Thyroid gland (tissue), 4 donors: ENCODE data around the gene SCP2D1. TPM values are rescaled to one million over a fixed set of nuclear protein-coding genes. Genes with fewer than 3 reads are reported as not detected.
"Not testable (repeated sequence)": the region's sequence is repeated elsewhere in the genome, so short reads cannot be mapped to it uniquely, and the experiment has no call there.

ENCODE experiments used
- DNase-seq, 2 donors: peaks; one replicate each; pipeline ENCODE4 v3.0.0-alpha.2; 2019
- H3K27ac ChIP-seq, 3 donors: fragments of 200-600 bp; sonication (generic); 1 replicate in 2 of 3; 2 replicates in 1 of 3; pipeline ENCODE4 v1.5.1; 2016 to 2019; ENCODE audit warnings: mild to moderate bottlenecking in 1 of 3, moderate library complexity in 1 of 3
- H3K27me3 ChIP-seq: fragments of 200-600 bp; sonication (generic); one replicate; pipeline ENCODE4 v1.5.1; 2019
- H3K36me3 ChIP-seq, 2 donors: fragments of 200-600 bp; sonication (generic); one replicate each; pipeline ENCODE4 v1.5.1; 2016 to 2019
- H3K4me1 ChIP-seq, 2 donors: fragments of 200-600 bp; sonication (generic); one replicate each; pipeline ENCODE4 v1.5.1; 2017 to 2019
- H3K4me3 ChIP-seq, 3 donors: fragments of 200-600 bp; sonication (generic); replicated peaks in 1 of 3; 1 replicate in 2 of 3; 2 replicates in 1 of 3; pipeline ENCODE4 v1.5.1; 2016; ENCODE audit warnings: mild to moderate bottlenecking in 1 of 3
- H3K9me3 ChIP-seq: fragments of 200-600 bp; sonication (generic); one replicate; pipeline ENCODE4 v1.5.1; 2017
- CTCF ChIP-seq, 6 experiments: fragments of 200-600 bp in 3 of 6; fragments of 450-650 bp in 3 of 6; sonication (generic) in 3 of 6; IDR thresholded peaks; one replicate each; pipeline ENCODE4 v1.5.1; 2016 to 2019; ENCODE audit warnings: antibody characterized with exemption in 6 of 6, mild to moderate bottlenecking in 2 of 6, inconsistent platforms in 1 of 6, moderate library complexity in 1 of 6
- POLR2A ChIP-seq, 2 donors: fragments of 450-650 bp; IDR thresholded peaks; one replicate each; pipeline ENCODE4 v1.6.1; 2017; ENCODE audit warnings: antibody characterized with exemption in 2 of 2, mild to moderate bottlenecking in 2 of 2, moderate library complexity in 1 of 2
- WGBS, 2 donors: methylation state at CpG; one replicate each; pipeline ENCODE4 v1.1.5; 2017; 5-methylcytosine and 5-hydroxymethylcytosine counted together
- intact Hi-C: fragments of 100-400 bp; cut with DNase I; formaldehyde crosslinking; loops from one replicate; pipeline ENCODE4 v1.15.1; 2023
- total RNA-seq, 4 donors: library from RNA; depleted of rRNA; stranded (reverse); fragments of >200 nt; gene quantifications; one replicate each; pipeline ENCODE4 v1.2.3, GENCODE V29; 2016

SCP2D1 gene
- total RNA-seq, 4 donors from 2014 or later: not detected

DNA sequence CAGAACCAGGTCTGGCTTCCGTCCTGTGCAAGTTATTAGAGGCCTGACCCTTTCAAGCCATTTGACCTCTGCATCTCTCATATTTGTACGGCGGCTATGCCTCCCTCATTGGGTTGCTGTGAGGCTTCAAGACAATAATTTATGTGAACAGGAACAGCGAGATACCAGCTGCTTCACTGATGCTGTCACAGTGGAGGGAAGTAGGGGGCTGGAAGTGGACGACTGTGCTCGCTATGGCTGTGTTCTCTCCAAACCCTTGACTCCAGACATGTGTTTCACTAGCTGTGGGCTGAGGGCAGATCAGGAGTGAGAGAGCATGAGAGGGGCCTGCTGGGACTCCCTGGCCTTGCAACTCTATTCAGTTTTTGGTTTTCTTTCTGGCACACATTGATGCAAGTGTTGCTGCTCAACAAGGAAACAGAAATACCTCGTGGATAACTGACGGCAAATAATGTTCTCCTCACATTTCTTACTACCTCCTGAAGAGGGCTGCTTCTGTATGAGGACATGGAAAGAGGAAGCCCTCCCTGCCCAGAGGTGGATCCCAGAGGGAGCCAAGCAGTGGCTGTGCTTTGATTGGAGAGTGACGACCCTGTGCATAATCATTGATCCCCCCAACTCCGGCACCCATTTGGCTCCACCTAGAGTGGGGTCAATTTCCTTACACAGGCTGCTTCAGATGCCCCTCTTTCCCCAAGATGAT is 34.7 kb upstream of the SCP2D1 start:
- Histone ChIP-seq H3K4me1 (no peaks in the 10 kb centered on the region), H3K4me3 (no peak overlapping the region), H3K27ac (no peak overlapping the region), H3K9me3 (no peaks in the 10 kb centered on the region), H3K27me3 (no peaks in the 10 kb centered on the region), H3K36me3 (no peaks in the 10 kb centered on the region)
- WGBS, 2 donors: 64 to 73% methylated on average over 10 of the region's 10 CpGs
- intact Hi-C loops: no loop called here
- no peak for DNase-seq
- no peak for TF ChIP-seq POLR2A (IDR thresholded peaks at IDR 0.05)
- no peak for TF ChIP-seq CTCF (IDR thresholded peaks at IDR 0.05)

- no peak for DNase-seq
- 90 to 96% methylated on average over 9 of the region's 9 CpGs for WGBS, 2 donors
- Histone ChIP-seq H3K9me3 (no peaks in the 10 kb centered on the region), H3K27me3 (no peaks in the 10 kb centered on the region), H3K4me3 (no peak overlapping the region), H3K36me3 (no peaks in the 10 kb centered on the region), H3K27ac (no peak overlapping the region), H3K4me1 (no peaks in the 10 kb centered on the region)
- no peak for TF ChIP-seq POLR2A (IDR thresholded peaks at IDR 0.05)
- TF ChIP-seq CTCF (IDR thresholded peaks at IDR 0.05): no peak
- intact Hi-C loops: no loop called here
These were observed 33.0 kb upstream of the SCP2D1 start for GRCh38 chr20:18780385-18781130.

- H3K4me1 ChIP-seq: no peaks in the 10 kb centered on the region
- no peaks in the 10 kb centered on the region for H3K9me3 ChIP-seq
- no peak for TF ChIP-seq POLR2A (IDR thresholded peaks at IDR 0.05)
- no peak for TF ChIP-seq CTCF (IDR thresholded peaks at IDR 0.05)
- H3K4me3 ChIP-seq: no peak overlapping the region
- H3K36me3 ChIP-seq: no peaks in the 10 kb centered on the region
- H3K27me3 ChIP-seq: no peaks in the 10 kb centered on the region
- no peak overlapping the region for H3K27ac ChIP-seq
- intact Hi-C loops: no loop called here
- WGBS, 2 donors: 87 to 90% methylated on average over 3 of the region's 3 CpGs
- DNase-seq: no peak
These were observed 32.1 kb upstream of the SCP2D1 start for GRCh38 chr20:18781509-18781908.

GRCh38 chr20:18783385-18783959 is 30.1 kb upstream of the SCP2D1 start:
- Histone ChIP-seq H3K27me3 (no peaks in the 10 kb centered on the region), H3K36me3 (no peaks in the 10 kb centered on the region), H3K9me3 (no peaks in the 10 kb centered on the region), H3K4me1 (no peaks in the 10 kb centered on the region), H3K27ac (no peak overlapping the region), H3K4me3 (no peak overlapping the region)
- 83 to 86% methylated on average over 5 of the region's 5 CpGs for WGBS, 2 donors
- DNase-seq: no peak
- intact Hi-C loops: no loop called here
- no peak for TF ChIP-seq POLR2A (IDR thresholded peaks at IDR 0.05)
- no peak for TF ChIP-seq CTCF (IDR thresholded peaks at IDR 0.05)

DNA sequence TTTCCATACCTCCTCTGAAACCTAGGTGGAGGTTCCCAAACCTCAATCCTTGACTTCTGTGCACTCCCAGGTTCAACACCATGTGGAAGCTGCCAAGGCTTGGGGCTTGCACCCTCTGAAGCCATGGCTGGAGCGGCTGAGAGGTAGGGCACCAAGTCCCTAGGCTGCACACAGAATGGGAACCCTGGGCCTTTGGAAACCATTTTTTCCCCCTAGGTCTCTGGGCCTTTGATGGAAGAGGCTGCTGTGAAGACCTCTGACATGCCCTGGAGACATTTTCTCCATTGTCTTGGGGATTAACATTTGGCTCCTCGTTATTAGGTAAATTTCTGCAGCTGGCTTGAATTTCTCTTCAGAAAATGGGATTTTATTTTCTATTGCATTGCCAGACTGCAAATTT is 26.5 kb upstream of the SCP2D1 start:
- H3K27ac ChIP-seq, H3K9me3 ChIP-seq, H3K4me1 ChIP-seq, H3K36me3 ChIP-seq, intact Hi-C loops, DNase-seq, H3K27me3 ChIP-seq, H3K4me3 ChIP-seq: not testable (repeated sequence)
- WGBS, 2 donors: 81 to 88% methylated on average over 2 of the region's 2 CpGs
